ENCODE measurements around the gene CATSPER2.
"Not testable (repeated sequence)": the region's sequence is repeated elsewhere in the genome, so short reads cannot be mapped to it uniquely, and the experiment has no call there.

CATSPER2 gene

GRCh38 chr15:43648649-43649429, at the start of gene CATSPER2:
TSS of gene CATSPER2 (minus strand) at chr15:43648844. CDS start at chr15:43648061, 783 bp downstream.
- no peak for DNase-seq (ENCODE audit: low read depth, low spot score)

- not testable (repeated sequence) for DNase-seq (ENCODE audit: low read depth, low spot score)
Observed at GRCh38 chr15:43693148-43694022, 44.7 kb upstream of the CATSPER2 start, which contains the start of gene CKMT1A. TSS of gene CKMT1A (plus strand) at chr15:43693859. CDS start at chr15:43694051, 192 bp downstream.

GRCh38 chr15:43692679-43693078, 44.0 kb upstream of the CATSPER2 start:
- not testable (repeated sequence) for DNase-seq (ENCODE audit: low read depth, low spot score)

GRCh38 chr15:43689604-43690301, 41.1 kb upstream of the CATSPER2 start:
- not testable (repeated sequence) for DNase-seq (ENCODE audit: low read depth, low spot score)

GRCh38 chr15:43674175-43674574, 25.5 kb upstream of the CATSPER2 start:
- not testable (repeated sequence) for DNase-seq (ENCODE audit: low read depth, low spot score)

GRCh38 chr15:43666177-43666576, 17.5 kb upstream of the CATSPER2 start:
- DNase-seq (ENCODE audit: low read depth, low spot score) = not testable (repeated sequence)

- not testable (repeated sequence) for DNase-seq (ENCODE audit: low read depth, low spot score)
Observed at GRCh38 chr15:43663333-43663732, 14.7 kb upstream of the CATSPER2 start.

GRCh38 chr15:43662293-43662692, 13.6 kb upstream of the CATSPER2 start:
- not testable (repeated sequence) for DNase-seq (ENCODE audit: low read depth, low spot score)

GRCh38 chr15:43659727-43660126, 11.1 kb upstream of the CATSPER2 start:
- not testable (repeated sequence) for DNase-seq (ENCODE audit: low read depth, low spot score)

GRCh38 chr15:43649430-43649926, 834 bp upstream of the CATSPER2 start:
- not testable (repeated sequence) for DNase-seq (ENCODE audit: low read depth, low spot score)

GRCh38 chr15:43638464-43639204, 10.0 kb downstream of the CATSPER2 start:
- not testable (repeated sequence) for DNase-seq (ENCODE audit: low read depth, low spot score)

- DNase-seq (ENCODE audit: low read depth, low spot score) = not testable (repeated sequence)
Observed at GRCh38 chr15:43626937-43627336, 21.7 kb downstream of the CATSPER2 start.

GRCh38 chr15:43625106-43625505, 23.5 kb downstream of the CATSPER2 start:
- no peak for DNase-seq (ENCODE audit: low read depth, low spot score)

GRCh38 chr15:43622068-43622799, 26.4 kb downstream of the CATSPER2 start:
- peak; percentile 8 for DNase-seq (ENCODE audit: low read depth, low spot score)

- DNase-seq (ENCODE audit: low read depth, low spot score) = not testable (repeated sequence)
Observed at GRCh38 chr15:43618700-43619099, 29.9 kb downstream of the CATSPER2 start, which contains the start of gene STRC. TSS of gene STRC (minus strand) at chr15:43618800. CDS start at chr15:43618722, 78 bp downstream.

GRCh38 chr15:43617750-43618149, 30.9 kb downstream of the CATSPER2 start:
- not testable (repeated sequence) for DNase-seq (ENCODE audit: low read depth, low spot score)

GRCh38 chr15:43602233-43602632, 46.4 kb downstream of the CATSPER2 start:
- DNase-seq (ENCODE audit: low read depth, low spot score) = not testable (repeated sequence)

- not testable (repeated sequence) for DNase-seq (ENCODE audit: low read depth, low spot score)
Observed at GRCh38 chr15:43600200-43600599, 48.4 kb downstream of the CATSPER2 start.

GRCh38 chr15:43599131-43599530, 49.5 kb downstream of the CATSPER2 start:
- DNase-seq (ENCODE audit: low read depth, low spot score) = not testable (repeated sequence)
